Neuronal stem cell (in vitro differentiated cells): ENCODE data around the gene CCDC93.

Experiments used
- DNase-seq: peaks from one replicate; pipeline ENCODE4 v3.0.0-alpha.2; 2013; ENCODE audit warnings: low spot score
- H2AFZ ChIP-seq: one replicate; pipeline ENCODE4 v1.6.1; 2013; ENCODE audit warnings: mild to moderate bottlenecking, low read length, inconsistent platforms
- H2AK5ac ChIP-seq: 2 replicates; pipeline ENCODE4 v1.6.1; 2013; ENCODE audit warnings: low read depth, mild to moderate bottlenecking, inconsistent platforms, low read length, moderate library complexity, mixed read lengths
- H2BK120ac ChIP-seq: 2 replicates; pipeline ENCODE4 v1.6.1; 2013; ENCODE audit warnings: low read depth, mild to moderate bottlenecking, inconsistent platforms, low read length, moderate library complexity, mixed read lengths
- H2BK12ac ChIP-seq: one replicate; pipeline ENCODE4 v1.6.1; 2013; ENCODE audit warnings: low read length, inconsistent platforms
- H2BK15ac ChIP-seq: 2 replicates; pipeline ENCODE4 v1.6.1; 2013; ENCODE audit warnings: mild to moderate bottlenecking, low read length, inconsistent platforms, mixed read lengths
- H2BK5ac ChIP-seq: one replicate; pipeline ENCODE4 v1.6.1; 2013; ENCODE audit warnings: inconsistent platforms, mild to moderate bottlenecking, low read length, moderate library complexity
- H3K14ac ChIP-seq: one replicate; pipeline ENCODE4 v1.6.1; 2013; ENCODE audit warnings: low read length, inconsistent platforms
- H3K18ac ChIP-seq: 2 replicates; pipeline ENCODE4 v1.6.1; 2013; ENCODE audit warnings: low read length, inconsistent platforms
- H3K23ac ChIP-seq: 2 replicates; pipeline ENCODE4 v1.6.1; 2013; ENCODE audit warnings: low read depth, mild to moderate bottlenecking, mixed read lengths, low read length, inconsistent platforms; ENCODE audit not compliant: poor library complexity
- H3K27ac ChIP-seq: replicated peaks from 3 replicates; pipeline ENCODE4 v1.5.1; 2013; ENCODE audit warnings: low read length, inconsistent platforms
- H3K27me3 ChIP-seq, 3 experiments: 2 replicates each; pipeline ENCODE4 v1.6.1; 2013; ENCODE audit warnings: low read length in 3 of 3, mild to moderate bottlenecking in 2 of 3, inconsistent platforms in 1 of 3, low read depth in 1 of 3, mixed read lengths in 1 of 3, moderate library complexity in 1 of 3; ENCODE audit not compliant: control insufficient read depth in 3 of 3, insufficient read depth in 3 of 3
- H3K36me3 ChIP-seq, 2 donors: replicated peaks in 1 of 2; 2 replicates each; pipeline ENCODE4 v1.6.1; 2013; ENCODE audit warnings: low read length in 2 of 2; ENCODE audit not compliant: control insufficient read depth in 2 of 2, insufficient read depth in 2 of 2
- H3K4ac ChIP-seq: 2 replicates; pipeline ENCODE4 v1.6.1; 2013; ENCODE audit warnings: inconsistent platforms, mild to moderate bottlenecking, low read length, moderate library complexity
- H3K4me1 ChIP-seq, 2 donors: 1 replicate in 1 of 2; 2 replicates in 1 of 2; pipeline ENCODE4 v1.6.1; 2013; ENCODE audit warnings: low read length in 2 of 2, low read depth in 1 of 2; ENCODE audit not compliant: control insufficient read depth in 2 of 2, insufficient read depth in 1 of 2
- H3K4me2 ChIP-seq: one replicate; pipeline ENCODE4 v1.6.1; 2013; ENCODE audit warnings: mild to moderate bottlenecking, low read length, inconsistent platforms; ENCODE audit not compliant: insufficient read depth, poor library complexity, severe bottlenecking
- H3K4me3 ChIP-seq, 2 donors: 2 replicates each; pipeline ENCODE4 v1.5.1; 2013; ENCODE audit warnings: low read length in 2 of 2, mild to moderate bottlenecking in 2 of 2, inconsistent platforms in 1 of 2, moderate library complexity in 1 of 2
- H3K79me1 ChIP-seq: one replicate; pipeline ENCODE4 v1.6.1; 2013; ENCODE audit warnings: low read depth, mild to moderate bottlenecking, inconsistent platforms, low read length, moderate library complexity
- H3K9ac ChIP-seq: one replicate; pipeline ENCODE4 v1.6.1; 2013; ENCODE audit warnings: mild to moderate bottlenecking, low read depth, low read length, inconsistent platforms; ENCODE audit not compliant: poor library complexity
- H3K9me3 ChIP-seq, 2 donors: replicated peaks in 1 of 2; 2 replicates each; pipeline versions ENCODE3 to v1.6.1; 2013; ENCODE audit warnings: low read length in 2 of 2, mild to moderate bottlenecking in 2 of 2, inconsistent platforms in 1 of 2, low read depth in 1 of 2, mixed read lengths in 1 of 2, moderate library complexity in 1 of 2; ENCODE audit not compliant: control insufficient read depth in 2 of 2, insufficient read depth in 1 of 2
- H4K8ac ChIP-seq: one replicate; pipeline ENCODE4 v1.6.1; 2013; ENCODE audit warnings: low read depth, mild to moderate bottlenecking, inconsistent platforms, low read length, moderate library complexity
- H4K91ac ChIP-seq: one replicate; pipeline ENCODE4 v1.6.1; 2013; ENCODE audit warnings: low read length, low read depth, mild to moderate bottlenecking, inconsistent platforms; ENCODE audit not compliant: poor library complexity
- WGBS, 2 donors: extraction: QIAGEN DNeasy Blood & Tissue Kit; methylation state at CpG; one replicate each; pipeline ENCODE4 v1.1.7; 2013; ENCODE audit warnings: missing lambda C conversion rate in 2 of 2, mixed read lengths in 1 of 2; ENCODE audit not compliant: insufficient read length in 2 of 2, insufficient replicate concordance in 1 of 2; ENCODE audit errors: extremely low coverage in 2 of 2; 5-methylcytosine and 5-hydroxymethylcytosine counted together

Gene CCDC93

DNA sequence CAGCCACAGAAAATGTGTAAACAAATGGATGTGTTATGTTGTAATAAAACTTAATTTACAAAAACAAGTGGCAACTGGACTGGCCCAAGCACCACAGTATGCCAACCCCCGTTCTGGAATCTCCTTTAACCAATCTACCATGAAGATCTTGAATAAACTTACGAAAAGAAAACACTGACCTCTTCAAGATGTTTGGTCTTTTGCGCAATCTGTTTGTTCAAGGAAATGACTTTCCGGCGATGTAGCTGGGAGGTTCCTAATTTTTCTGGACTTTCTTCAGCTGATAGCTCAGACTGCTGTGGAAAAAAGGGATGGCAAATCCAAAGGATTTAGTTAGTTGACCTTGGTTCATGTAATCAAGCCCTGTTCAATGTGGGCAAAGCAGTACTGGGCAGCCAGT lies 55.7 kb downstream of the CCDC93 start:
- Histone ChIP-seq H2BK120ac (no peak overlapping the region), H3K18ac (no peak overlapping the region), H2AK5ac (no peak overlapping the region), H3K4ac (no peak overlapping the region), H3K9me3 (no peaks in the 10 kb centered on the region), H2BK15ac (no peak overlapping the region), H4K8ac (no peak overlapping the region), H3K4me2 (no peak overlapping the region), H3K27me3 (no peaks in the 10 kb centered on the region), H3K36me3 (peaks cover 1 to 70% of the 10 kb centered on the region in 2 donors), H3K23ac (no peak overlapping the region), H3K9ac (no peak overlapping the region), H3K4me1 (no peaks in the 10 kb centered on the region), H4K91ac (no peak overlapping the region), H3K4me3 (no peak overlapping the region), H2AFZ (no peak overlapping the region), H2BK12ac (no peak overlapping the region), H2BK5ac (no peak overlapping the region), H3K79me1 (no peaks in the 10 kb centered on the region), H3K14ac (no peak overlapping the region), H3K27ac (no peak overlapping the region)
- WGBS, 2 donors = no CpG with 5 or more reads among the region's 5 CpGs
- DNase-seq = no peak

- no peak overlapping the region for H3K9ac ChIP-seq
- no peaks in the 10 kb centered on the region for H3K79me1 ChIP-seq
- no peak overlapping the region for H3K14ac ChIP-seq
- no peak overlapping the region for H2AK5ac ChIP-seq
- H2BK12ac ChIP-seq = no peak overlapping the region
- H3K4me1 ChIP-seq = no peaks in the 10 kb centered on the region
- no peak overlapping the region for H3K4ac ChIP-seq
- WGBS, 2 donors = no CpG with 5 or more reads among the region's 1 CpG
- no peak overlapping the region for H2BK15ac ChIP-seq
- no peak overlapping the region for H2BK120ac ChIP-seq
- H3K23ac ChIP-seq = no peak overlapping the region
- no peak overlapping the region for H3K27ac ChIP-seq
- no peak overlapping the region for H2AFZ ChIP-seq
- no peaks in the 10 kb centered on the region for H3K27me3 ChIP-seq
- H3K4me3 ChIP-seq = no peak overlapping the region
- no peak overlapping the region for H4K91ac ChIP-seq
- H3K18ac ChIP-seq = no peak overlapping the region
- DNase-seq = no peak
- H3K36me3 ChIP-seq = peaks cover 1 to 75% of the 10 kb centered on the region in 2 donors
- H3K9me3 ChIP-seq = no peaks in the 10 kb centered on the region
- H2BK5ac ChIP-seq = no peak overlapping the region
- H3K4me2 ChIP-seq = no peak overlapping the region
- no peak overlapping the region for H4K8ac ChIP-seq
These were observed 56.3 kb downstream of the CCDC93 start for GRCh38 chr2:117957616-117958015.

DNA sequence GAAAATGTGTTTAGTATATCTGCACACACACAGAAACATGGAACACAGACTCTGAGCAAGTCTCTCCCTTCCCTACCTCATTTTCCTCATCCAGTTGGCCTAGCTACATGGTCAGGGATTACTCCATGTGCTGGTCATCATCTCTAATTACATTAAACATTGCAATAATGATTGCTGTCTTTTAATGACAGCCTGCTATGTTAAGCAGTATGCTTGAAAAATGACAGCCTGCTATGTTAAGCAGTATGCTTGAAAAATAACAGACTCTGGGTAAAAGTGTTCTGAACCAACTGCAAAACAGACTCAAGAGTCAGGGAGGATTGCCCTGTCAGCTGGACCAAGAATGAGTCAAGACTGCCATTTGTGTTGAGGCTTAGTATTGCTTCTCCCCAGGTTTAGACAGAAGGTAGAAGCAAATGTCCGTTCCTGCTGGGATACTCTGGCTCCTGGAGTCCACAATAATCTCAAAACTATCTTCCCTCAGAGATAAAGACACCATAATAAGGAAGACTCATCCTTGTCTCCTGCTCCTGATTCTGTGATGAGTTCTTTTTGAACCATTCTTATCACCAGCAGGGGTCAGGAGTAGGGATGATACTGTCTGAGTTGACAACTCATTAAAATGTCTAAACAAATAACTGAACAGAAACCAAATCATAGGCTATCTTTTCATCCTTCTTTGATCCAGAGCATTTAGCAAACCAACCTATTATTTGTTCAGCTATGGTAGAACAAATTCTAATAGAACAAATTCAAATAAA lies 57.7 kb downstream of the CCDC93 start:
- Histone ChIP-seq H3K9me3 (no peaks in the 10 kb centered on the region), H3K27ac (no peak overlapping the region), H3K4ac (no peak overlapping the region), H2BK12ac (no peak overlapping the region), H3K14ac (no peak overlapping the region), H2AK5ac (no peak overlapping the region), H3K4me3 (no peak overlapping the region), H2AFZ (no peak overlapping the region), H3K9ac (no peak overlapping the region), H4K8ac (no peak overlapping the region), H3K18ac (no peak overlapping the region), H2BK5ac (no peak overlapping the region), H3K36me3 (peaks cover 7 to 87% of the 10 kb centered on the region in 2 donors), H3K4me2 (no peak overlapping the region), H3K23ac (no peak overlapping the region), H4K91ac (no peak overlapping the region), H3K79me1 (no peaks in the 10 kb centered on the region), H3K27me3 (no peaks in the 10 kb centered on the region), H2BK15ac (no peak overlapping the region), H3K4me1 (no peaks in the 10 kb centered on the region), H2BK120ac (no peak overlapping the region)
- no peak for DNase-seq
- no CpG with 5 or more reads among the region's 1 CpG for WGBS, 2 donors

- H3K23ac ChIP-seq = no peak overlapping the region
- no peak overlapping the region for H2BK120ac ChIP-seq
- peaks cover 6 to 95% of the 10 kb centered on the region in 2 donors for H3K36me3 ChIP-seq
- peaks cover 0 to 8% of the 10 kb centered on the region in 2 donors for H3K4me1 ChIP-seq
- no peaks in the 10 kb centered on the region for H3K9me3 ChIP-seq
- H3K27ac ChIP-seq = no peak overlapping the region
- H3K27me3 ChIP-seq = no peaks in the 10 kb centered on the region
- no peak overlapping the region for H3K4me3 ChIP-seq
- no peak overlapping the region for H2BK15ac ChIP-seq
- no peak overlapping the region for H3K14ac ChIP-seq
- DNase-seq = no peak
- H2AK5ac ChIP-seq = no peak overlapping the region
- H2BK12ac ChIP-seq = no peak overlapping the region
- H4K8ac ChIP-seq = no peak overlapping the region
- no peak overlapping the region for H3K18ac ChIP-seq
- H3K4ac ChIP-seq = no peak overlapping the region
- H3K4me2 ChIP-seq = no peak overlapping the region
- H2BK5ac ChIP-seq = no peak overlapping the region
- no peak overlapping the region for H4K91ac ChIP-seq
- H3K9ac ChIP-seq = no peak overlapping the region
- no peaks in the 10 kb centered on the region for H3K79me1 ChIP-seq
- H2AFZ ChIP-seq = no peak overlapping the region
These were observed 60.6 kb downstream of the CCDC93 start for GRCh38 chr2:117953231-117953630.
